HCT116 (cell line): ENCODE data around the gene HAVCR2. TPM values are rescaled to one million over a fixed set of nuclear protein-coding genes. Genes with fewer than 3 reads are reported as not detected.

Source experiments
- total RNA-seq: library from RNA; stranded (reverse); gene quantifications from one replicate; pipeline ENCODE4 v1.2.1, GENCODE V29; 2021; ENCODE audit not compliant: unreplicated experiment

HAVCR2 gene
- total RNA-seq, 1 experiment from 2014 or later = 0.07 TPM

Other genes starting within 250 kb of the HAVCR2 start
- gene TIMD4, start 145.8 kb downstream of the HAVCR2 start, total RNA-seq = not detected
- not detected for gene HAVCR1, start 49.9 kb downstream of the HAVCR2 start, total RNA-seq
- 9.1 TPM for gene MED7, start 33.8 kb upstream of the HAVCR2 start, total RNA-seq
- not detected for gene GARIN3, start 57.2 kb upstream of the HAVCR2 start, total RNA-seq
- 0.37 TPM for gene ITK, start 71.8 kb upstream of the HAVCR2 start, total RNA-seq
- 45.1 TPM for gene CYFIP2, start 157.1 kb upstream of the HAVCR2 start, total RNA-seq